RCC 7860 (cell line): Measurements from ENCODE around the gene VNN1.
"Not testable (repeated sequence)": the region's sequence is repeated elsewhere in the genome, so short reads cannot be mapped to it uniquely, and the experiment has no call there.

Source experiments
- DNase-seq: peaks from one replicate; pipeline ENCODE4 v3.0.0-alpha.2; 2015; ENCODE audit warnings: low spot score
- FAIRE-seq: peaks from 2 replicates; lab custom pipeline; 2012; peaks lifted over from hg19 to GRCh38; lab: Jason Lieb, UNC

The VNN1 gene

GRCh38 chr6:132725947-132726607 is 12.2 kb upstream of the VNN1 start:
- no peak for DNase-seq
- no peak for FAIRE-seq

DNA sequence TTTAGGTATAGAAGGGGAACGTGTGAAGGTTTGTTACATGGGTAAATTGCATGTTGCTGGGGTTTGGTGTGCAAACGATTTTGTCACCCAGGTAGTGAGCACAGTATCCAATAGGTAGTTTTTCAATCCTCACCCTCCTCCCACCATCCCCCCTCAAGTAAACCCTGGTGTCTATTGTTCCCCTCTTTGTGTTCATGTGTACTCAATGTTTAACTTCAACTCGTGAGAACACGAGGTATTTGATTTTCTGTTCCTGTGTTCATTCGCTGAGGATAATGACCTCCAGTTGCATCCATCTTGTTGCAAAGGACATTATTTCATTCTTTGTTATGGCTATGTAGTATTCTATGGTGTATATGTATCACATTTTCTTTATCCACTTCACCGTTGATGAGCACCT is 11.6 kb upstream of the VNN1 start:
- FAIRE-seq (no peak), DNase-seq (no peak)

DNA sequence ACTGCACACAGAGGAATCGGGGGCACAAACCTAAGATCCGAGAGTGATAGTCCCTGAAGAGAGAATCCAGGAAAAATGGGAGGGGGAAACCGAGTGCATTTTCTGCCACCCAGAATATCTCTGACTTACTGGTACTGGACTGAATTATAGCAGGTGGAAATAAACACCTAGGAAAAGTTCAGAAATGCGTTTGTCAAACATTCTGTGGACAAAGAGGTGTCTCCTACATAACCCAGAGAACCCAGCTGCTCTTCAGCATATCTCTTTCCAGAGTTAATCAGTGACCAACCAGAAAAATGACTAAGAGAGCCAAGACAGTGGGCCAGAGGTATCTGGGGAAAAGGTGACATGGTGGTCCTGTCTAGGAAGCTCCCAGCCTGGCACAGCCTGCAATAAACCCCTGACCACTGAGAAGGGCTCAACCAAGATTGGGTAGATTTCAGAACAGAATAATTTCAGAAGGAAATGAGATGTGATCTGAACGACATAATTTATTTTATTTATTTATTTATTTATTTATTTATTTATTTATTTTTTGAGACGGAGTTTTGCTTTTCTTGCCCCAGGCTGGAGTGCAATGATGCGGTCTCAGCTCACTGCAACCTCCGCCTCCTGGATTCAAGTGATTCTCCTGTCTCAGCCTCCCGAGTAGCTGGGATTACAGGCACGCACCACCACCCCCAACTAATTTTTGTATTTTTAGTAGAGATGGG is 6.0 kb upstream of the VNN1 start:
- FAIRE-seq (no peak), DNase-seq (no peak)

DNA sequence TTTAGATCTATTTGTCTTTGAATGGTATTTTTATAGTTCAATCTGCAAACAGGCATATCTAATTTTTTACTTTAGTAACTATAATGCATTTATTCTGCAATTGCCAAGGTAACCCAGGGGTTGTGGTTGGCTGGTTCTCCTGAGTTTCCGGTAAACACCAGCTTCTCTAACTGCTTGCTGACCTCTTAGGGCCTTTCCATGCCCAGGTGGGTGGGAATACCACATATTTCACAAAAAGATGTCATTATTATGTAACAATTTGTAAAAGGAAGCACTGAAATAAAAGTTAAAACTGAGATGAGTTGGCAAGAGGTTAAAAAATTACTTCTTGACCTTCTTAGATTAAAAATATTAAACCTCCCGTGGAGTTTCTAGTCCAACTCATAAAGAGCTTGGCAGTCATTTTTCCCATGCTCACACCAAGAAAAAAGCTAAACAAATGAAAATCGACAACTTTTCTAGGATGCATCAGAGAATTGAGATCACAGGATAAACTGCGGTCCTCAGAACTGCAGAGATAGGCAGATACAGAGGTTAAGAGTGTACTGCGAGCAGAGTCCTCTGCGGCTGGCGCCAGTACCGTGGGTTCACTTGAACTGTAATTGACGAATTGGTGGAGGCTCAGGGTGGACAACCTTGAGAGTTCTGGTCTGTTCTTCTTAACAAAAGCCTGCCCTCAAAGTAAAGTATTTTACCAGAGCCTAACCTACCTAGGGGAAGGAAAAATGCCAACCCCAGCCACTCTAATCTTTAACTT is 2.2 kb upstream of the VNN1 start:
- FAIRE-seq: no peak
- DNase-seq: no peak

DNA sequence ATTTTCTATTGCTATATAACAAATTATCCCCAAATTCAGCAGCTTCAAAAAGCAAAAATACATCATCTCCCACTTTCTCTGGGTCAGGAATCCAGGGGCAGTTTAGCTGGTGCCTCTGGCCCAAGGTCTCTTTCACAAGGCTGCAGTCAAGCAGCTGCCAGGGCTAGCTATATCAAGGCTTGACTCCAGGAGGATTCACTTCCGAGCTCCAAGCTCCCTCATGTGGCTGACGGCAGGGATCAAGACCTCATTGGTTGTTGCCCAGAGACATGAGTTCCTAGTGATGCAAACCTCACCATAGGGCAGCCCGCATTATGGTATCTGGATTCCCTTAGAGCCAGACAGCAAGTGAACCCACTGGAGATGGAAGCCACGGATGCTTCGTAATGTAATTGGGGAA is 1.3 kb upstream of the VNN1 start:
- no peak for FAIRE-seq

DNA sequence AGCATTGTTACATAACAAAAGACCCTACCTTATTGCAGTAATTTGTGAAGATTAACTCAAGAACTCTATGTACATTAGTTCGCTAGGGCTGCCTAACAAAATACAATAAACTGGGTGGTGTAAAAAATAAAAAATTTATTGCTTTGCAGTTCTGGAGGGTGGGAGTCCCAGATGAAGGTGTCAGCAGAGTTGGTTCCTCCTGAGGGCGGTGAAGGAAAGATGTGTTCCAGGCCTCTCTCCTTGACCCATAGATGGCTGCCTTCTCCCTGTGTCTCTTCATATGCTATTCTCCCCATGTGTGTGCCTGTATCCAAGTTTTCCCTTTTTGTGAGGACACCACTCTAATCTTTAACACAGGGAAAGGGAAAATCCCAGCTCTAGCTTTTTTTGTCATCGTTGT is 305 bp upstream of the VNN1 start:
- FAIRE-seq (no peak), DNase-seq (no peak)

More for the DNA sequence above, 1.3 kb upstream of the VNN1 start:
- DNase-seq: peak; percentile 25

DNA sequence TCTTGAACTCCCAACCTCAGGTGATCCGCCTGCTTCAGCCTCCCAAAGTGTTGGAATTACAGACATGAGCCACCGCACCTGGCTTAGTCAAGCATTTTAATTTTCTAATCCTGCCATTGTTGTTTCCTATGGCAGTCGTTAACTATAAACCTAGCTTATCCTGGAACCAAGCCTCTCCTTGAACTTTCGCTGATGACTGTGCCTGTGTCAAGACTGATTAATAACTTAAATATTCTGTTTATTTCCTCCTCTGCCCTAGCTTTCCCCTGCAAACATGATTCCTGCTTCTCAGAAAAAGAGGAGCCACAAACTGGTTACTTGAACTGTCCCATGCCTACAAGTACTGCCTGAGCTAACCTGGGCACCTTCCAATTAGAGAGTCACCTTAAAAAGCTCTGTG is 1.5 kb downstream of the VNN1 start:
- peak; percentile 77 for DNase-seq
- FAIRE-seq: peak; percentile 83

DNA sequence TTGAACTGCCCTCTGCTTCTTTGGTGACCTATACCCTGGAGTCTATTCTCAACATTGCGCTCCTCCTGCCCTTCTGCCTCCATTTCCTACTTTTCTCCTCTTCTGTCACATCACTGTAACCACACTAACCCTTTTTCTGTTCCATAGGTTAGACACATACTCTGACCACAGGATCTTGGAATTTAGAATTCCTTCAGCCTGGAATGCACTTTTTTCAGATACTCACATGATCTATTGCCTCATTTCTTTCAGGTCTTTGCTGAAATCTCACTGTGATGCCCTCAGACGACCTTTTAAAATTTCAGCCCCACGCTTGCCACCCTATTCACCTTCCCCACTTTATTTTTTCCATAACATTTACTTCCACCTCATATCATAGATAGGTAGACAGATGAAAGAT is 5.1 kb downstream of the VNN1 start:
- DNase-seq (no peak), FAIRE-seq (no peak)

GRCh38 chr6:132708002-132708401 is 5.9 kb downstream of the VNN1 start:
- FAIRE-seq: no peak
- no peak for DNase-seq

GRCh38 chr6:132706756-132707155 is 7.1 kb downstream of the VNN1 start:
- FAIRE-seq, DNase-seq: not testable (repeated sequence)

GRCh38 chr6:132703936-132704335 is 9.9 kb downstream of the VNN1 start:
- FAIRE-seq (no peak), DNase-seq (no peak)

DNA sequence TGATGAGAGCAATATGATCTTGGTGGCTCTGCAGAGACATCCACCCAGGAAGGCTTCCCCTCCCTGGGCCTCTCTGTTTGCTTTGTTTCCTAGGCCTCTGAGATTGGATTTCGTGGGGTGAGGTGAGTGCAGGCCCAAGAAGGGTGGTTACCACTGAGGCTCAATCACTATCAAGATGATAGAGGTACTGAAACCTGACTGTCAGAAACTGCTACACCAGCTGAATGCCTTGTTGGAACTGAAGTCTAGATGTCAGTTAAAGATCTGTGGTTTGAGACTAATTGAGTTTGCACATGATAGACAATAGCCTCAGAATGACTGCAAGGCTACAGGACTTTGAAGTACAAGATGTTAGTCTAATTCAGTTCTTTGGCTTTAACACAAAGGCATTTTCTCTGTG is 15.2 kb downstream of the VNN1 start:
- DNase-seq (no peak), FAIRE-seq (no peak)

GRCh38 chr6:132695773-132696172 is 18.1 kb downstream of the VNN1 start:
- DNase-seq: no peak
- FAIRE-seq: no peak

- FAIRE-seq: no peak
- DNase-seq: no peak
Measured at GRCh38 chr6:132693478-132693877, 20.4 kb downstream of the VNN1 start.

GRCh38 chr6:132690678-132691077 is 23.2 kb downstream of the VNN1 start:
- FAIRE-seq (no peak), DNase-seq (no peak)

GRCh38 chr6:132687306-132687705 is 26.5 kb downstream of the VNN1 start:
- DNase-seq (peak; percentile 80), FAIRE-seq (peak; percentile 73)

- no peak for FAIRE-seq
- DNase-seq: no peak
Measured at GRCh38 chr6:132686531-132686930, 27.3 kb downstream of the VNN1 start.

- DNase-seq (no peak), FAIRE-seq (no peak)
Measured at GRCh38 chr6:132685009-132685408, 28.8 kb downstream of the VNN1 start.

DNA sequence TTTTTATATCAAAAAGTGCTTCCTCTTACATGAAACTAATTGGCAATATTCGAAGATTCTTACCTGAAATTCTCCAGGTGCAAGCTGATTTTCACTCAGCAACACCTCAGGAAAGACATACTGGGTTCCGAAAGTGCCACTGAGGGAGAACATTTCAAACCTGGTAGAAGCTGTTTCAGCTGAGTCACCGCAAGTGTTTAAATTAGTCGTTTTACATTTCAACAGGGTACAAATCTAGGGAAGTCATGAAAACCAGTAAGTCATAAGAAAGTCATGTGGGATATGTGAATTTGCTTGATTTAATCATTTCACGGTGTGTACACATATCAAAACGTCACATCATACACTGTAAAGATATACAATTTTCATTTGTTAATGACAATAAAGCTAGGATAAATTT is 29.6 kb downstream of the VNN1 start:
- DNase-seq (no peak), FAIRE-seq (no peak)

DNA sequence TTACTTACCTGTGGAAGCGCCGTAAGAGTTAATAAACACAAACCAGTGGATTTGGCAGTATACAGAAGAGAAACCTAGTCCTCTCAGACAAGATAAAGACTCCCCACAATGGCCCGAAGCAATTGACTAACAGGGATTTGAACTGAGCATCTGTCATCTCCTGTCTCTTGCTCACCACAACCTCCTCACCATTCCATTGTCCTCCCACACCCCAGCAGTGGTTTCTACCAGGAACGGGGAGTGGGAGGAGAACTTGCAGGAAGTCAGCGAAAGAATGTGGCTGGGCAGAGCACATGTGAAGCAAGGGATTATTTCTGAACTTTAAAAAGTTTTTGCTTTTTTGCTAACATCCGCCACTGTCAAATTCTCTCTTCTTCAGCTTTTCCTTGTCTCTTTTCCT is 30.3 kb downstream of the VNN1 start:
- no peak for FAIRE-seq
- DNase-seq: no peak

DNA sequence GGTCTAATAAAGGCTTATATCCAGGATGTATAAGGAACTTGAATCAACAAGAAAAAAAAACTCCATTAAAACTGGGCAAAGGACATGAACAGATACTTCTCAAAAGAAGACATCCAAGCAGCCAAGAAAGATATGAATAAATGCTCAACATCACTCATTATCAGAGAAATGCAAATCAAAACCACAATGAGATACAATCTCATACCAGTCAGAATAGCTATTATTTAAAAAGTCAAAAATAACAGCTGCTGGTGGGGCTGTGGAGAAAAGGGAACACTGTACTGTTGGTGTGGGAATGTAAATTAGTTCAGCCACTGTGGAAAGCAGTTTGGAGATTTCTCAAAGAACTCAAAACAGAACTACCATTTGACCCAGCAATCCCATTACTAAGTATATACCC is 34.8 kb downstream of the VNN1 start:
- DNase-seq: not testable (repeated sequence)

DNA sequence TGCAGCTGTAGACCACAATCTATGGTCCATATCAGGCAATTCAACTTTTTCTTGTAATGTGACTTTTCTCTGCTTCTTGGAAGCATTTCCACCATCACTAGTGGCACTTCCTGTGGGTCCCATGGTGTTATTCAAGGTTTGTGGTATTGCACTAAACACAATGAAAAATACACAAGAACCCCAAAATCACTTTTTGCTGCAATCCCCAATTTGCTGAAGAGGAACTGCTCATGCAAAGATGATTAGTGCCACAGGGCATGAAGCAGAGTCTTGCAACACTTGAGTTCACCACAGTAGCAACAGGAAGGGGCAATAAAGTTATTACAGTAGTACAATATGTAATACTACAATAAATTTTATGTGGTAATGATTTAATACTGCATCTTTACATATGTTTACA is 38.1 kb downstream of the VNN1 start:
- DNase-seq: no peak
- FAIRE-seq: no peak

More for the DNA sequence above, 34.8 kb downstream of the VNN1 start:
- not testable (repeated sequence) for FAIRE-seq
